Suprapubic skin (tissue), 3 donors: ENCODE data around the gene FST.

ENCODE experiments used
- CTCF ChIP-seq, 2 donors: fragments of 200-600 bp in 1 of 2; fragments of 450-650 bp in 1 of 2; sonication (generic) in 1 of 2; IDR thresholded peaks; one replicate each; pipeline ENCODE4 v1.5.1; 2016 to 2019; ENCODE audit warnings: antibody characterized with exemption in 2 of 2, mild to moderate bottlenecking in 1 of 2, moderate library complexity in 1 of 2
- POLR2A ChIP-seq, 2 donors: fragments of 450-650 bp; IDR thresholded peaks; one replicate each; pipeline ENCODE4 v1.6.1; 2017; ENCODE audit warnings: antibody characterized with exemption in 2 of 2, mild to moderate bottlenecking in 2 of 2, moderate library complexity in 2 of 2

GRCh38 chr5:53464722-53465121 is 15.7 kb upstream of the FST start:
- TF ChIP-seq CTCF (IDR thresholded peaks at IDR 0.05) (no peak), POLR2A (IDR thresholded peaks at IDR 0.05) (no peak)
